Fibroblast of skin of right quadriceps (primary cell): ENCODE data around the gene KAT6B.
"Not testable (repeated sequence)": the region's sequence is repeated elsewhere in the genome, so short reads cannot be mapped to it uniquely, and the experiment has no call there.

ENCODE experiments used
- DNase-seq: peaks from one replicate; pipeline ENCODE4 v3.0.0-alpha.2; 2013

Gene KAT6B

GRCh38 chr10:74826142-74827044, at the start of gene KAT6B:
KAT6B (plus strand) TSS chr10:74826600; CDS start chr10:74842858, 16,258 bp downstream.
- peak; percentile 100 for DNase-seq

GRCh38 chr10:74778436-74779094, 47.8 kb upstream of the KAT6B start:
- DNase-seq: no peak

DNA sequence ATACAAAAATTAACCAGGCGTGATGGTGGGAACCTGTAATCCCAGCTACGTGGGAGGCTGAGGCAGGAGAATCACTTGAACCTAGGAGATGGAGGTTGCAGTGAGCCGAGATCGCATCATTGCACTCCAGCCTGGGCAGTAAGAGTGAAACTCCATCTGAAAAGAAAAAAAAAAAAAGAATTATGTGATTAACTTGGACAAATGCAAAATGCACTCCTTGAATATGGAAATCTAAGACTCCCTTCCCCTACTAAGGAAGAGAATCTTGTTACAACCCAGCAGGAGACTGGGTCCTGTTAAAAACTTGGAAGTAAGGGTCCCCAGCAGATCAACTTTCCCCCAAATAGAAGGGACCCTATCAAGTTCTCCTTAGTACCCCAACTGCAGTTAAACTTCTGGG, 44.5 kb upstream of the KAT6B start:
- DNase-seq: not testable (repeated sequence)

DNA sequence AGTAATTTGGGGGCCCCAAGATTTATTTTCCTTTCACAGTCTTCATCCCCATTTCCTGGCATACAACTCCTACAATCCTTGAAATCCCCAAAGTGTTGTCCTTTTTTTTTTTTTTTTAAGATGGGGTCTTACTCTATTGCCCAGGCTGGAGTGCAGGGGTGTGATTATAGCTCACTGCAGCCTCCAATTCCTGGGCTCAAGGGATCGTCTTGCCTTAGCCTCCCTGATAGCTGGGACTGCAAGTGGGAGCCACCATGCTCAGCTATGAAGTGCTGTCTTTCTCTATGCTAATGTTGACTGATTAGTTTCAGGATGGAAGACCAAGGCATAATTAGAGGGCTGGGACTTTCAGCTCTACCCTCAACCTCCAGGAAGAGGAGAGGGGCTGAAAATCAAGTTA, 41.9 kb upstream of the KAT6B start:
- no peak for DNase-seq

DNA sequence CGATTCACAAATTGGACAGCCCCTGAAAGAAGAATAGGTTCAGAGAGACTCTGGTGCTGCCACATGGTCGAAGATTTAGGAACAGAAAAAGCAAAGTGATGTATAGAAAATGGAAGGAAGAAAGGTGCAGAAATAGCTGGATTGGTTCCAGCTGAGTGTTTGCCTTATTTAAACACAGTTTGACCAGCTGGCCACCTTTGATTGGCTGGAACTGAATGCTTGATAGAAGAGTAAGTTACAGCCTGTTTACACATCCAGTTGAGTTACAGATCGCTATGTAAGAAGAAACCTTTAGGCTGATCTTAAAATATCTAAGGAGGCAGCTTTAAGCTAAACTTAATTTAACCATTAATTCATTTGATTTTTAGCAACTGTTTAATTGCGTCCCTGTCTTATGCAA, 40.3 kb upstream of the KAT6B start:
- DNase-seq: no peak

- no peak for DNase-seq
Measured at GRCh38 chr10:74787457-74787856, 38.9 kb upstream of the KAT6B start.

GRCh38 chr10:74791979-74792378, 34.4 kb upstream of the KAT6B start:
- not testable (repeated sequence) for DNase-seq

- DNase-seq: no peak
Measured at GRCh38 chr10:74792726-74793125, 33.7 kb upstream of the KAT6B start.

GRCh38 chr10:74793240-74793639, 33.2 kb upstream of the KAT6B start:
- not testable (repeated sequence) for DNase-seq

- no peak for DNase-seq
Measured at GRCh38 chr10:74794531-74794930, 31.9 kb upstream of the KAT6B start.

DNA sequence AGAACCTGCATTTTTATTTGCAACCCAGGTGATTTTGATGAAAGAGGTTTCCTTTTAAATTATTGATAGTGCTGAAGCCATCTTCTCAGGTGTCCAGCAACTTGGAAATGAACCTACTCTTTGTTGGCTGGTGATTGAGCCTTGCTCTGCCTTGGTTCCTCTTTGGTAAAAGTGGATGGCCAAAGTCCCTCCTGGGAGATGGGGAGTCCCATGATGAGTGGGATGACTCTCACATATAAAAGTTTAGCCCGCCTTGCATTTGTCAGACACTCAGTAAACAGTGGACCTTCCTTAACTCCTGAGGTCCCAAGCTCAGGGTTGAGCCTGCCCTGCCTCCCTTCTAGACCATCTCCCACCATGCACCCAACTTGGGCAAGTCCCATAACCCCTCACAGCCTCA, 28.9 kb upstream of the KAT6B start:
- DNase-seq: no peak

GRCh38 chr10:74799721-74800221, 26.6 kb upstream of the KAT6B start:
- DNase-seq: peak; percentile 84

GRCh38 chr10:74801447-74801846, 25.0 kb upstream of the KAT6B start:
- DNase-seq: no peak

DNA sequence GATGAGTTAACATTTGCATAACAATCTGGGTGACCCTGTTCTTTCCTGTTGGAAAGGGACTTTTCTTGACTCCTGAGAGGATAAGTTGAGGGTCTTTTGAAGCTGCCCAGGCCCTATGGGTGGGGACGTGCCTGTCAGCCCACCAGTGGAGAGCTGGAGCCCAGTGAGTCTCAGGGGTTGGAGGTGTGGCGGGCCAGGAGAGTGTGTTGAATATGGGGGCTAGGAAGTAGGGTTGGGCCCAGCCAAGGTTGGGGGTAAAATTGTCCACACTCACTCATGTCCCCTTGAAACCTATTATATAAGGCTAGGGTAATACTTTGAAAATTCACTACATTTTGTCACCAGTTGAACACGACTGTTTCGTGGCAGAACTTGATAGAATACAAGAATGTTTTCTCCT, 17.9 kb upstream of the KAT6B start:
- DNase-seq: no peak

- DNase-seq: no peak
Measured at GRCh38 chr10:74810087-74810486, 16.3 kb upstream of the KAT6B start.

DNA sequence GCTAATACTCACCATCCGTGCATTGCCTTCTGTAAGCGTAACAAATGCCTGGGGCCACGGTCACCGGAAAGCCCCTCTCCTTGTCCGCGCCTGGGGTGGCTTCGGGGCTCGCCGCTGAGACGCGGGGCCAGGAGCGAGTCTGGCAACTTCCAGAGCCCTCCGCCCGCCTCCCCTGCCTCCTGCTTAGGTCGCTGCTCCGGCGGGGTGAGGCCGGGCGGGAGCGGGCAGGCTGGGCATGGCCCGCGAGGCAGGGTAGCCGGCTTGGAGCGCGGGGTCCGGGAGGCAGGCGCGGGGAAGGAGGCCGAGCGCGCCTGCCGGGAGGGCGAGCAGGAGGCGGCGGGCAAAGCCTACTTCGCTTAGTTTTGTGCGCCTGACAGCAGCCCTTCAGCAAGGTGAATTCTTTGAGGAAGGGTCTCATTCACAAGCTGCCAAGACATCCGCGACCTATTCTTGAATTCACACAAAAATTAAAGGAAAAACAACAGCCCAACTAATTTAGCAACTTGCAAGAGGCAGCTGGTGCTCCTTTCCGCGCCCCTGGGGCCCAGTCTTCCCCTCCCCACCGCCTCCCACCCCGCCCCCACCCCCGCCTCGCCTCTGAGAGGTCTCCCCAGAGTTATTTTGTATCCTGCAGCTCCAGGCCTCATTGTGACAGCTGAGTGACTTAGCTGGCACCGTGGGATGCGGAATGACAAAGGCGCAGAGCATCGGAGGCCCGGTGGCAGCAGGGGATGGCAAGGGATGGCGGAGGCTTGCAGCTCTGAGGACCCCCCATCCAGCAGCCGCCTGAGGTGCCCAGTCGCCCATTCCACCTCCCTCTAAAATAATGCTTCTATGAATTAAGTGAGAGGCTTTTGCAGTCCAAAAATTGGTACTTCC, 12.8 kb upstream of the KAT6B start:
- no peak for DNase-seq

DNA sequence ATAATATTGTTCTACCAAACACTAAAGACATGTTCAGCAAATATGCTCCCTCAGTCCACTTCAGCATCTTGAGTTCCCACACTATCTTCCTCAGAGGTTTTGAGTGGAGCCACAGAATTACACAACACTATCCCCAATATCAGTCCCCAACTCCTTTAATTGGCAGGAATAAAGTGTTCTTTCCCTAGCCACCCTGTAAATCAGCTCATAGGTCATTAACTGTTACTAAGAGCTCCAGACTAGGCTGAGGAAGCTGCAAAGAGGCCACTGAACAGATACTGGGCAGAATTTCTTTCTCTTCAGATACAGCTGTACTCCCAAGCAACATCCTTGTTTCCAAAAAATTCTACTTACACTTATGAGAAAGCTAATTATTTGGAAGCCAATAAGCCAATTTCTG, 11.6 kb upstream of the KAT6B start:
- no peak for DNase-seq

DNA sequence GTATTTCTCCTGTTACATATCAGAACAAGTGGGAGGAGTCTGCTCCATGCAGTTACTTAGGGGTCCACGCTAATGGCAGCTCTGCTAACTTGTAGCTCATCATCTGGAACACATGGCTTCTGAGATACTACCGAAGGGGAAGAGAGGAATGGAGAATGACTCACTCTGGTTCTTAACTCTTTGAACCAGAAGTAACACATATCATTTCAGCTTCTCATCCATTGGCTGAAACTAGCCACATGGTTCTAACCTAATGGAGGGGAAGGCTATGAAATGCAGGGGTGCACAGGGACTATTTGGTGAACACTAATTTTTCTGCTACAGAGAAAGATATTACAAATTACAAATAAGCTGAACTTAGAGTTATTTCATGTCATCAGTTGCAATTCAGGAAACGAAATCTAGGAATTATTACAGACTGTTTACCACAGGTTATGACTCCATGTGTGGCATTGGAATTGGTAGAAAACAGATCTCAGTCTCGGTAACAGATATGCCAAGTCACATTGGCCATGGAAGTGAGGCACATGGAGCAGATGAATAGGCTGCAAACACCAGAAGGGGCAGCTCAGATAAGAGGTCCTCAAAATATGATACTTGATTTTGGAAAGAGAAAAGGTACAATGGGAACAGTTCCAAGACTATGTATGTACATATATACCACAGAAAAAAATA, 9.4 kb upstream of the KAT6B start:
- no peak for DNase-seq

DNA sequence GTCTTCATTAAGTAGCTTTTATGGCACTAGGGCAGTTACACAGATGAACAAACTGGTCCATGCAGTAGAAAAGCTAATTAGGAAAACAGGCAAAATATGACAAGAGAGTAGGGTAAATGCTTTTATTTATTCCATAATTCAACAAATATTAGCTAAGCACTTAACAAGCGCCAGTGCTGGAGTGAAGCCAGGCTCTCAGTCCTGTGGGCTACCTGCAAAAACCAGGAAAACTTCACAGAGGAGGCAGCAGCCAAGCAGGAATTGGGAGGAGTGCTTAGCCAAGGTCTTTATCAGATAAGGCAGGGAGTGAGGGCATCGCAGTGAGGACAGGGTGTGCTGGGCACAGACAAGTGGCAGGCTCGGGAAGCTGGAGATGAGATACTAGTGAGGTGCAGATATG, 4.9 kb upstream of the KAT6B start:
- DNase-seq: no peak

- DNase-seq: no peak
Measured at GRCh38 chr10:74822101-74822500, 4.3 kb upstream of the KAT6B start.

DNA sequence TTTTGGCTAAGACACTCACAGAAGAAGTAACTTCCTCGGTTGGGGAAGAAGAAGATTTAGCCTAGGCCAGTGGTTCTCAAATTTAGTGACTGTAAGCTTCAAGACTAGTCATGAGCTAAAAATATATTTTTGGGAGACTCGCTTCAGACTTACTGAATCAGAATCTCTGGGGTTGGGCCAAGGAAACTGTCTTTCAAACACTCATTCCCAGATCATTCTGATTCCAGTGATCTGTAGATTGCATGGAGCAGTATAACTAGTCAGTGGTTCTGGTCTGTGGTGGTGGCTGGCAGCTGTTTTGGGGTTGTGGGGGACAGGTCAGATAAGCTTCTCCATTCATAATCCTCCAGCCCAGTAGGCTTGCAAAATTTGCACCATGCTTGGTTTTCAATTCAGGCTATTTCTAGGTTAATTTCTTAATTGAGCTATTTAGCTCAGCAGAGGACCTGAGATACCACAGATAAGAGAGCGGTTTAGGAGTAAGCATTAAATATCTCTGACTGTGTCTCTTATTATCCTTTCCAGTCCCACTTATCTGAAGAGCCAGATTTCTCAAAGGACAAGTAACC, 3.8 kb upstream of the KAT6B start:
- peak; percentile 71 for DNase-seq

- DNase-seq: no peak
Measured at GRCh38 chr10:74823791-74824183, 2.6 kb upstream of the KAT6B start.
